A549 treated with Hydrocortisone at 1 μM for 4 hours (cell line): ENCODE data around the gene LRRN4. TPM values are rescaled to one million over a fixed set of nuclear protein-coding genes. Genes with fewer than 3 reads are reported as not detected.

Experiments
- total RNA-seq: library from RNA; stranded (reverse); fragments of 200-300 nt; extraction: Qiagen RNA extraction; gene quantifications from 5 replicates; pipeline ENCODE4 v1.2.3, GENCODE V29; 2022

LRRN4 gene
- 0.07 TPM in 1 of 5 replicates, not detected in the others for total RNA-seq

DNA sequence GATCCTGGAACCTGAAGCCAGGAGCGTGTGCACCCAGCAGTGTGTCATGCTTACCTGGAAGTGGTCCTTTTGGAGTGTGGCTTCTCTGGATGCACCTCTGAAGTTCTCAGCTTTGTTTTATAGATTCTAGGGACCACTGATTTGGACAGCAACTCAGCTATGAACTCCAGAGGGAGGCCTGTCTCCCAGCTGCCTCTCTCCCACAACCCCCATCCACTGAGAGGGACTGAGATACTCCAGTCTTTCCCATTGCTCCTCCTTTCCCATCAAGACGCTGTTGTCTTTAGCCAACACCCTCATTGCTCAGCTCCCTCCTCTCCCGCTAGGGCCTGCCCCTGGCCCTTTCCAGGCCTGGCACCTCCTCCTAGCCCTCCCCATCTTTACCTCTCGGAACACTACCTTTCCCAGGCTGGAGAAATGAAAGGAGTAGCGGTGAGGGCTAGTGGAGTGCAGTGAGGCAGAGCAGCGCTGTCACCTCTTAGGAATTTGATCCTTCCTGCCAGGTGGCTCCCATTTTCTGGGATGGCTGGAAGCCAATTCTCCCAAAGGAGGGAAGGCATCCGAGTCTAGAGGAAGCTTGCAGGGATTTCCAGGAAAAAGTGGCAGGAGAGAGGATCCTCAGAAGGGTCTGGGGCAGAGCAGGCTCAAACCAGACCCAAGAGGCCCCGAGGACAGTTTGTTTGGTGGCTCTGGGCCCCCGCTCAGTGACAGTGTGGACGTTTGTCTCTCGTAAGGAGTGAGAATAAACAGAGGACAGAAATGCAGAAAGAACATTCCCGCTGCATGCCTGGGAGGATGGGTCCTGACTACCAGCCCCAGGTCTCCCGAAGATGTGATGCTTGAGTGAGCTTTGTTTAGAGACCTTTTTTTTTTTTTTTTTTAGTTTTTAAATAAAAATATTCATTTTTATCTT, at the start of gene LRRN4:
LRRN4 (minus strand) TSS at position 285 of the 913 bp plus-strand sequence. CDS start 1,261 bp downstream, outside the sequence.

Other genes with a start within 250 kb of the LRRN4 start
- 2.2 to 3.8 TPM (median 3.0 TPM) in 5 replicates for gene CHGB, start 142.6 kb downstream of the LRRN4 start, total RNA-seq
- gene TRMT6, start 103.5 kb downstream of the LRRN4 start, total RNA-seq, result 53.5 to 65.4 TPM (median 60.5 TPM) in 5 replicates
- gene MCM8, start 103.4 kb downstream of the LRRN4 start, total RNA-seq, result 19.8 to 28.8 TPM (median 23.8 TPM) in 5 replicates
- gene CRLS1, start 47.9 kb downstream of the LRRN4 start, total RNA-seq, result 59.3 to 81.7 TPM (median 76.1 TPM) in 5 replicates
- gene FERMT1, start 69.0 kb upstream of the LRRN4 start, total RNA-seq, result 14.2 to 18.4 TPM (median 14.7 TPM) in 5 replicates